Measurements from ENCODE around the gene PSTPIP1.

Gene PSTPIP1

DNA sequence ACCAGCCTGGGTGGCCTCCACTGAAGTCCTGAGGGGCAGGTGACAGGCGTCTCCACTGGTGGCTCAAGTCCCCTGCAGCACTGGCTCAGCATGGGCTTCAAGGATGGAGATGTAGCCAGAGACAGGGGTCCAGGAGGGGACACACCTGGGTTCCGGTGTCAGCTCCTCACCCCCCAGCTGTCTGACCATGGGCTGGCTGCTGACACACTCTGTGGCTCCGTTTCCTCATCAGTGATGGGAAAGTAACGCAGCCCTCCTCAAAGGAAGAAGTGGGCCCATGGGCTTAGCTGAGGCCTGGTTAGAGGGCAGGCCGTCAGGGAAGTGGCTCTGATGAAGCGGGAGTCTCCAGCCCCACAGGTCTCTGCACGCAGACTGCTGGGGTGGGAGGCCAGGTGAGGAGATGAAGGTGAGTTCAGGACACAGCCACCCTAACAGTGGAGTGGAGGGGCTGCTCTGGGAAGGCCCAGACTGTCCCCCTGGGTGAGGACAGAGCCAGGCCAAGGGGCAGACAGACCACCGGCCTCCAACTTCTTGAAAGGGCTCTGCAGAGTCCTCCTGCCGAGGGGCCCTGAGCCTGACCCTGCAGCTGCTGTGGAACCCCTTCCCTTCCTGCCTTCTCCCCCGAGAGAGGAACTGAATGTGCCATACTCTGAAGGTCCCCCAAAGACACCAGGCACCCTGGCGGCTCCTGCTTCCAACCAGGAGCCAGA is 24.0 kb downstream of the PSTPIP1 start:
- no peak for DNase-seq (ENCODE audit: low read depth, low spot score)

DNA sequence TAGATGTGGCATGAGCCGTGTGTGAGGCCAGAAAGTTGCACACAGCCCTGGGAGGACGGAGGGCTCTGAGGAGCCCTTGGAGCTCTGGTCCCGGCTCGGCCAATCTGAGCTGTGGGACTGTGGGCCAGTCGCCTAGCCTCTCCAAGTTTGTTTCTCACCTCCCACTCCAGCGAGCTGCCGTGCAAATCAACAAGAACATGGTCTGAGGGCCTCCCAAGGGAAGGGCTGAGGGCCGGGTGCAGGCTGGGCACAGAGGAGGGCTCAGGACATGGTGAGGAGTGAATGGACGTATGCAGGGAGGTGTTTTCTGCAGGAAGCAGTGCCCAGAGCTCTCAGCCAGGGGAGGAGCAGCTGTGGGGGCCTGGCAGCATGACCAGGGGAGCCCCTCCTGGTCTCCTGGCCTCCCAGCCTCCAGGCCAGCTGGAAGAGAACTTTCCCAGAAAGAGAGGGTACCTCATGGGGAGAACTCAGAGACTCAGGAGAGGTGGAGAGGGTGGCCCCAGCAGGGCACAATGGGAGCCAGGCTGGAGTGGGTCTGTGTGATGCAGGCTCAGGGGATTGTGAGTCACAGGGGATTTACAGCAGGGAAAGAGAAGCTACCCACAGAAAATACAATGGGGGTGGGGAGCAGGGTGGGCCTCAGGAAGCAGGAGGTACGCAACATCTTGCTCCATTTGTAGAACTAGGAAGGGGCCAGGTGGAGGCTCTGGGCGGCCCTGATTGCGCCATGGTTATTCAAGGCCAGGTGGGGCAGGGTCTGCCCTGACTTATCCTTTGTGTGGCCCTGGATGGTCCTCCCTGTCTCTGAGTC is 24.8 kb downstream of the PSTPIP1 start:
- no peak for DNase-seq (ENCODE audit: low read depth, low spot score)

DNA sequence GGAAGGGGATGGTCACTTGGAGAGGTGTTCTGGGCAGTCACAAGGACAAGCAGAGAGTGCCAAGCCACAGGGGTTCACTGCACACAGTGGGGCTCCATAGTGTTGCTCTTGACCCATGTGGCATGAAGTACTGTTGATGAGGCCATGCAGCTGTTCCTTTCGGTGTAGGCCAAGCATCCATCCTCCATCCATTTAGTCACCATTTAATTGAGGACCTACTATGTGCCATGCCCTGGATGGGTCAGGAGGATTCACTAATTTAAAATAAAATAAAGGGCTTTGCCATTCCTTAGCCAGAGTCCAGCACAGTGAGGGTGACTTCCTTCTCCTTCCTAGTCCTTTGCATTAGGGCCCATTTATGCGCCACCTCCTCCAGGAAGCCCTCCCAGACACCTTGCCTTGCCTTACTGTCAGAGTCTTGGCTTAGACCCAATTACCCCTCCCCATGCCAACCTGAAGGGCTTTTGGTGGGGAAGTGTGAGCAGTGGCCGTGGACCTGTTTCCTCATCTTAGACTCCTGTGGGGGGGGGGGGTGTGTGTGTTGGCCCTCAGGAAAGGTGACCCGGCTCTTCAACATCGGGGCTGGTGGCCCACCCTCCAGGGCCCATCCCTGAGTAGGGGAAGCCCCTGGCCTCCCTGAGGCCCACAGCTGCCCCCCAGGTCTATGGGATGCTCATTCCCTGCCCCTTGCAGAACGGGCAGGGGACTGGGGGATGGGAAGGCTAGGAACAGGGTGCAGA is 25.6 kb downstream of the PSTPIP1 start:
- no peak for DNase-seq (ENCODE audit: low read depth, low spot score)

DNA sequence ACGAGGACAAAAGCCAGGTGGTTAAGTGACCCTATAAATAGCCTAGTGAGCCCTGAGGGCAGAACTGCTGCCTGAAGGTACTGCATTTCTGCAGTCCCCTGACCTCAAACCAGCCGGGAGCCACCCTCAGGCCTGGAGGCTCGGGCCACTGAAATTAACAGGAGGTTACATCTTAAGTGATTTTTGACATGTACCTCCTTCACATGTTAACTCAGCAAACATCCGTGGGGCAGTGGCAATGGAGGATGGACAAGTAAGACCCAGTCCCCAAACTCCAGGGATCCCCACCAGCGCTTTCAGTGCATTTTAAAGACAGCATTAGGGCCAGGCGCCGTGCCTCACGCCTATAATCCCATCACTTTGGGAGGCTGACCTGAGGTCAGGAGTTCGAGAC is 26.2 kb downstream of the PSTPIP1 start:
- DNase-seq (ENCODE audit: low read depth, low spot score) = no peak

DNA sequence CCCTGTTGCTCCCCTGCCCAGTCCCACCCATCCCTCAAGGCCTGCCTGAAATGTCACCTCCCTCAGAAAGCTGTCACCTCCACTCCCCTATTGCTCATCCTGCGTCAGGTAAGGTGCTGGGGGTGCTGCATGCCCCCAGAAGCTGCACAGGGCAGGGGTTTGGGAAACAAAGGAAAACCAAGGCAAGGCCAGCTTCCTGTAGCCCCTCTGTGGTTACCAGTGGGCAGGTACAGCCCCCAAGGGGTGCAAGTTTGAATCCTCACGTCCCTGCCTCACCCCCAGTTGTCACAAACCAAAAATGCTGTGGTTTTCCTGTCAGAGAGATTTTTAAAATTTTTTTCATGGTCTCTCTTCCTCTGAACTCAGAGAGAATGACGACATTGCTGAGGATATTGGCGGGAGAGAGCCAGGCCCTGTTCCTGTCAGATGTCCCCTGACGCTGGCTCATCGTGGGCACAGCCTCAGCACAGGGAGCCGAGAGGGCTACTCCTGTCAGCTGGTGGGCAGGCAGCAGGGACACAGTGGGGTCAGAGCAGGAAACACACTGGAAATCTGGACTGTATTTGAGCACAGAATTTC is 27.0 kb downstream of the PSTPIP1 start:
- DNase-seq (ENCODE audit: low read depth, low spot score) = no peak

DNA sequence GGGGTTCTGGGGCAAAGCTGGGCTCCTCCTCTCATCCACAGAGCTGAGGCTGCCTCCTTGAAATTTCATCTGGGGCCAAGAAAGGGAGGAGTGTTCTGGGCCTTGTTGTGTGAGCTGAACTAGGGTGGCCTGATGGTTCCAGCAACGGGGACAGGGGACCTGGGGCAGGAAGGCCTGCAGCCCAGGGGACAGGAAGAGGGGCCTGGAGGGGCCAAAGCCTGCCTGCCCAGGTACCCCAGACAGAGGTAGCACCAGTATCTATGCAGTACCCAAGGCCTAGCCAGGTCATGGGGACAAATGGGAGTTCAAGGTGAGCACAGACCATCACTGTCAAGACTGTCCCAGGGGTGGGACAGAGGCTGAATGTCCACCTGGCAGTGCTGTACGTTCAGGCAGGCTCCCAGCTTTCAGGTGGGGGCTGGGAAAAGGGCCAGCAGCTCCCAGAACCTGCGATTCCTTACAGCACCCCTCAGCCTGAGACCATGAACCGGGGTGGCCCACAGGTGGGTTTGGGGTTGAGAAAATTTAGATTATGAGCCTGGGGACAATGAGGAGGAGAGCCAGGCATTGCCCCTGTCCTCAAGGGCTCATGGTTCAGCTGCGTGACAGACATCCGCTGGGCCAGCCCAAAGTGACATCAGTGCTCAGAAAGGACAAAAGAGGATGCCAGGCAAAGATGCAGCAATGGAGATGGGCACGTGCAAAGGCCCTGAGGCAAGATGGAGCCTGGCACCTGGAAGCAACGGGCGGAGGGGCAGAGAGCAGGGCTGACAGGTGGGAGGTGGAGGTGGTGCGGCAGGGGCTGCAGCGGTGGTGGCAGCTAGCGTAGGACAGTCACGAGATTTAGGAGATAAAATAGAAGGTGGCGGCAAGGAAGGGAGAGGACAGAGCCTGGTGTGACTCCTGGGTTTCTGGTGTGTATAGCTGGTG is 28.0 kb downstream of the PSTPIP1 start:
- DNase-seq (ENCODE audit: low read depth, low spot score) = no peak

DNA sequence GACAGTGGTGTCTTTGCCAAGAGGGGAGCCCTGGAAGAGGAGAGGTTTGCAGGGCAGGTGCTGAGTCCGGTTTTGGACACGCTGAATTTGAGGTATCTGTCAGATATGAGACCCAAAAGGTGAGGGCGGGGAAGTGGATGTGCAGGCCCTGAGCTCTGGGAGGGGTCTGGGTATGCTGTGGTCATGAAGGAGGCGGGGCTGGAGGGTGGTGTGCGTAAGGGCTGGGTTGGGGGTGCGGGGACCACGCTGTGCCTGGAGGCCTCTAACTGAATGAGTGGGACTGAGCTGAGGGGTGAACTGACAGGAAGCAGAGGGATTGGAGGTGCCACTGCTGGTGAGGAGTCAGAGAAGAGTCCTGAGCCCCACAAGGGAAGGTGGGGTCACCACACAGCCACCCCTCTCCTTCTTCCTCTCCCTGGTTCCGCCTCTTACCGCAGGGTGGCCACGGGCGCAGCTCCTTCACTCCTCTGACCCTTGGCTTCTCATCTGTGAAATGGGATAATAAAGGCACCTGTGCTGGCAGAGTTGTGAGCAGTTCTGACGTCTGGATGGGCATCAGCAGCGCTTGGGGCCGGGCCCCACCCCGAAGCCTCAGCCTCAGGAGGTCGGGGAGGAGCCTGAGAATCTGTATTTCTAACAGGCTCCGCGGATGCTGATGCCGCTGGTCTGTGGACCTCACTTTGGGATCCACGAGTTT is 28.8 kb downstream of the PSTPIP1 start:
- DNase-seq (ENCODE audit: low read depth, low spot score) = no peak

DNA sequence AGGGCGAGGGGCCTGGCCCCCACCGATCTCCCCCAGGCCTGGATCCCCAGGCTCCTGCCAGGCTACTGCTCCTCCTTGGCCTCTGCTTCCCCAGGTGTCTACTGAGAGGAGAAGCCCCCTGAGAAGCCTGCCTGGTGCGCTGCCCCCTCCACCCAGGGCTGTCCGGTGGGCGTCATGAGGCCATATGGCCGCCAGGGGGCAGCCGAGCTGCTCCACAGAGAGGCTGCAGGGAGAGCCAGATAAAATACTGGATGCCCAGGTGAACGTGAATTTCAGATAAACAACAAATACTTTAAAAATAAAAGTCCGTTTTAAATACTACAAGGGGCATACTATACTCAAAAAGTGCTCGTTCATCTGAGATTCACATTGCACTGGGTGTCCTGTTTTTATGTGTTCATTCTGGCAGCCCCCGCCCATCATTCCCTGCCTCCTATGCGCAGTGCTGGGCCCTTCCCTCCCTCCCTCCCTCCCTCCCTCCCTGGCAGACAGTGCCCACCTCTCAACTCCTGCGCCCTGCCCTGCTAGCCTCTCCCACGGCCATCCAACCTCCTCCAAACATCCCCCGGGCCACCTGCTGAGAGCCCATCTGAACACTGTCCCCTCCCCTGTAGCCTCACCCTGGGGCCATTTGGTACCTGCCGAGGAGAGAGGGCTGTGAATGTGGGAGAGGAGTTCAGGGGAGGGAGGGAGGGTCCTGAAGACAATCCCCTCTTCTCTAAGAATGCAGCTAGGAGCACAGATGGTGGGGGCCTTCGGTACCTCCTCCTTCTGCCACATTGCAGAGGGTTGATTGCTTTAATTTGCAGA is 29.6 kb downstream of the PSTPIP1 start:
- peak; percentile 41 for DNase-seq (ENCODE audit: low read depth, low spot score)

DNA sequence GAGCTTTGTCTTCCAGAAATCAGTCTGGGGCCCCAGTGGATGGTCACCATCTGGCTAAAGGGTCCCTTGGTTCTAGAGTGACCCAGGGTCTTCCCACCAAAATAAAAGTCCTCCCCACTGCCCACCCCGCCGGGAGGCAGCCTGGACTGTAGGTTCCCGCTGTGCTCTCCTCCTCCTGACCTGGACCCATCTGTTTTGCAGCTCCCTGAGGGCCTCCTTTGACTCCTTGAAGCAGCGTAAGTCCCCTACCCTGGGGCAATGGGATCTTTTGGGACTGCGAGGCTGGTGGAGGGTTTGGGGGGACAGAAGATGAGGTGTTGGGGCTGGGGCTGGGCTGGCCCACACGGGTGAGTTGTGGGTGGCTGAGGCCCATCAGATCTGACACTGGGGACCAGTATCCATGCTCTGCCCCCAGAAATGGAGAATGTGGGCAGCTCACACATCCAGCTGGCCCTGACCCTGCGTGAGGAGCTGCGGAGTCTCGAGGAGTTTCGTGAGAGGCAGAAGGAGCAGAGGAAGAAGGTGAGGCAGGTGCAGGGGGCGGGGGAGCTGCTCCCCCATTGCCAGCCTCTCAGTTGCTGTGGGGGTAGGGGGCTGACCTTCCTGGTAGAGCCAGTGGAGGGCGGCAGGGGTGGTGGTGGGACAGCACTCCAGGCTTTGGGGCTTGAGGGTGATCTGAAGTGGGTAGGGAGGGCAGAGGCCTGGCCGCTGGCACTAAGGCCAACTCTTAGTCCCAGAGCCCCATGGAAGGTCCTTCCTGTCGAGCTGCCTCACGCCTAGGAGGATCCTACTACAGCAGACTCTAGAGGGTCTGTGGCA is 30.4 kb downstream of the PSTPIP1 start:
- no peak for DNase-seq (ENCODE audit: low read depth, low spot score)

DNA sequence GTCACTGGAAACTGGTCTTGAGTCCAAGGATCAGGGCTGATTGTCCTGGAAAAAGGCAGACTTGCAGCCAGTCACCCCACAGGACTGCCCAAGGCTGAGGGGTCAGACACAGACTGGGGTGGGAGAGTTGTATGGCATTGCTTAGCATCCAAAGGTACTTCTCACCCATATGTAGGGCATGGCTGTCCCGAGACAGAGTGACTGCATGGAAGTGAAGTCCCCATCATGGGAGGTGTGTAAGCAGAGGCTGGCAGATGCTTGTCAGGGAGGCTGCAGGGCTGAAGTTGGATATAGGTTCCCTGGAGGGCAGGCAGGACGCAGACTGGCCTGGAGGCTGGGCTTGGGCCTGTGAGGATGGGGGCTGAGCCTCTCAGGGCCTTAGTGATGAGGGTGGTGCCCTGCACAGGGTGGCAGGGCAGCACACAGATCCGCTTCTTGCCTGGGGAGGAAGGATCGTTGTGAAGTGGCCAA is 31.1 kb downstream of the PSTPIP1 start:
- DNase-seq (ENCODE audit: low read depth, low spot score) = no peak

DNA sequence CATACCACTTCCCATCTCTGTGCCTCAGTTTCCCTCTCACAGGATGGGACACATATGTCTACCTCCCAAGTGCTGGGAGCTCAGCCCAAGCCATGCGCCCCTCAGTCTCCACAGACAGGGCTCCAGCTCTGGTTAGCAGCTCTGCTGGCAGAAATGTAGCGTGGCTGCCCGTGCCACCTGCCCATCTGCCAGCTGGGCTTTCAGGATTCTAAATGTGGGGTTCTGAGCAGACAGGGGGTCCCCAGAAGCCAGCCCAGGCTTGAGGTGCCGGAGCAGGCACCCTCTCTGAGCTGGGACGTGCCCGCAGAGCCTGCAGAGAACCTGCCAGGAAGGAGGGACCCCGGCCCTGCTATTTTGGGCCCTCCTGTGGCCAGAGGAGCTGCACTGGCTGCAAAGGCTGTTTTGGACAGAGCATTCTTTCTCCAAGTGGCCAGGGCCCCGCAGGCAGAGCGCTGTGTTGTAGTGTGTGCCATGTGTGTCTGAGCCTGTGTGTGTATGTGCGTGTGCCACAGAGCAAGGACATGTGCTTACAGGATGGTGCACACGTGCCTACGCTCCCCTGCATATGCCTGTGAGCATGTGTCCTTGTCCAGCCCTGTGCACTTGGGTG is 31.7 kb downstream of the PSTPIP1 start:
- no peak for DNase-seq (ENCODE audit: low read depth, low spot score)

DNA sequence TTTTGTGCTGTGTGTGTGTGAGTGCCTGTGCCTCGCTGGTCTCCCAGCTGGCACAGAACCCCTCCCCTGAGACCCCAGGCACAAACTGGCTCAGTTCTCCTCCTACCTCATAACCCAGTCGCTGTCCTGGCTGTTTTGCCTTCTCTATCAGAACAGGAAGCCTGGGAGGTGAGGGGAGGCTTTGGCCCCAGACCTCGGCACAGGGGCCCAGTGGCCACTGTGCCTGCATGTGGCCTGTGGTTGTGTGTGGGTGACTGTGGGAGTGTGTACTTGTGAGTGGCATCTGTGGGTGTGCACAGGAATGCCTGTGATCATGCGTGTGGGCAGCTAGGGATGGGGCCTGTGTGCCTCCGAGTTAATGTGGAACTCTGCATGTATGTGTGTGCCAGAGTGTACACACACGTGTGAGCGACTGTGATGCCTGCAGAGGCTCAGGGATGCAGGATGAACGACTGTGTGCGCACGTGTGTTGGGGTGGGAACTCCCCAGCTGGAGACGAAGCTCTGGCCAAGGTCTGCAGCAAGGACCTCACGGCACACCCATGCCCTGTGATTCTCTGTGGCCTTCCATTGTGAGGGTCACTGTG is 32.3 kb downstream of the PSTPIP1 start:
- DNase-seq (ENCODE audit: low read depth, low spot score) = no peak

DNA sequence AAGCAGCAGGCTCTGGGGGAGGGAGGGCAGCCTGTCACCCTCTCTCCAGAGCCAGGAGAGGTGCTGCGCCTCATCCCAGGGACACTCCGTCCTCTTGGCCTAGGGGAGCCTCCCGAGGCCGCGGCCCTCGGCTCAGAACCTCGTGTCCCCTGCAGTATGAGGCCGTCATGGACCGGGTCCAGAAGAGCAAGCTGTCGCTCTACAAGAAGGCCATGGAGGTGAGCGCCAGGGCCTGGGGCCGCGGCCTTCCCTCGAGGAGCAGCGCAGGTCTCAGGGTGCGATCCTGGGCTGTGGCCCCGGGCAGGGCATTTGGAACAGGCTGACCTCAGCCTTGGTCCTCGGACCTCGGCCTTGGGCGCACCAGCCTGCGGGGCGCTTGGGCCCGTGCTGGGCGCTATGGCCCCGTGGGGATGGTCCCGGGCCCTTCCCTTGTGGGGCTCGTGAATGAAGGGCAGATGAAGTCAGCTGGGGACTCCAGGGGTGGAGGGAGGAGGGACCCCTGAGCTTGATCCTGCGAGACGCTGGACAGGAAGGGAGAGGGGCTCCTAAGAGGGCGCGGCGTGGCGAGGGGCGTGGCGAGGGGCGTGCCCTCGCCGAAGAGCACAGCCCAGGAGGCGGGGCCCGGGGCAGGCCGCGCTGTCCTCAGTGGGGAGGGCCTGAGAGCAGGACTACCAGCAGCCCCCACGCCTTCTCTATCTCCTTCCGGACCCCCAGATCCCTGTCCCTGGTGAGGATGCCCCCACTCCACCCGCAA is 32.9 kb downstream of the PSTPIP1 start:
- no peak for DNase-seq (ENCODE audit: low read depth, low spot score)

DNA sequence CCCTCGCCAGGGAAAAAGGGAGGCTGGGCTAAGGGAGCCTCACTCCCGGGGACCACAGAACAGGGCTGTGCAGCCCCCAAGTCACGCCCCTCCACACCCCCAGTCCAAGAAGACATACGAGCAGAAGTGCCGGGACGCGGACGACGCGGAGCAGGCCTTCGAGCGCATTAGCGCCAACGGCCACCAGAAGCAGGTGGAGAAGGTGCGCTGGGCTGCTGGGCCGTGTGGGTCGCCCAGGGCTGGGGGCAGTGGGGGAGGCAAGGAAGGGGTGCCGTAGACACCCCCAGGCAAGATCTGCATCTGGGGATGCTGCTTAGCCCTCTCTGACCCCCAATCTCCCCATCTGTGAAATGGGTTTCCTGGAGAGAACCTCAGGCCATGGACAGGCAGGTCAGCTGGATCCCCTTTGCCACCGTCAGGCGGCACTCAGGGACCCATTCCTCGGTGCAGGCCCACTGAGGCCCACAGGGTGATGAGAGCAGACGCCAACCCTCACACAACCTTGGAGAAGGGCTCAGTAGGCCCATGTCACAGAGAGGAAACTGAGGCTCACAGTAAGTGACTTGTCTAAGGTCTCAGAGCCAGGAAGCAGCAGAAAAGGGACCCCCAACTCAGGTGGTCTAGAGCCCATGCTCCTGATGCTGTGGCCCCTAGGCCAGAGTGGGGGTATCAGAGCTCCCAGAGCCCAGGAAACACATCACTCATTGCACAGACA is 33.7 kb downstream of the PSTPIP1 start:
- no peak for DNase-seq (ENCODE audit: low read depth, low spot score)

DNA sequence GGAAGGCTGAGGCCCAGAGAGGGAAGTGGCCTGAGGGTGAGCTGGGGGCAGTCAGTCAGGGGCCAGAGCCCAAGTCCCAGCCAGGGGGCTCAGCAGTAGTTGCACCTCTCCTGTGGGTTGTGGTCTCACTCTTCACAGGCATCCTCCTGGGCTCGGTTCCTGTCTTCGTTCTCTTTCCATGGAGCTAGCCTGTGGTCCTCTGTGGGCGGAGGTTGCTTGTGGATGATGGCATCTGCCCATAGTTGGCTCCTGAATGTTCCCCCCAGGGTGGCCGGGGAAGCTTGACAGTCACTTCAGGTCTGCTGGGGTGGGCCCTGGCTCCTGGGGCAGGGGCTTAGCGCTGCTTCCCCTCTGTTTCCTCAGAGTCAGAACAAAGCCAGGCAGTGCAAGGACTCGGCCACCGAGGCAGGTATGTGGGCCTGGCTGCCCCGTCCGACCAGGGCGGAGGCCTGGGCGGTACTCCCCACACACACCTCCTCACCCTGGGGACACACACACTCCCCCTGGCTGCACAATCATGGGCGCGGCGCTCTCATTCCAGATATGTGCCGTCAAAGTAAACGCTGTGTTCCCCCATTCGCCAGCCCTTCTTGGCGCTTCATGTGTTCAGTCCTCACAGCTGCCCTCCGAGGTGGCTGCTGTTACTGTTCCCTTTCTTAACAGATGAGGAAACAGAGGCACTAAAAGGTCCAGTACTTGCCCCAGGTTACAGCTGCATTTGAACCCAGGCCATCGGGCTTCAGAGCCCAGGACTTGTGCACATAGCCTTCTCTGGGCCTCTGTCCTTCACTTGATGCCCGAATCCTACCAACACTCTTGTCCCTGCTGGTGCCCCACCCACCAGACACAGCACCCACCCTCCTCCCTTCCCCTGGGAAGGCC is 34.5 kb downstream of the PSTPIP1 start:
- DNase-seq (ENCODE audit: low read depth, low spot score) = no peak
